GF-D8 (cell line): ENCODE data around the gene DYNC2H1.

ENCODE experiments used
- DNase-seq: peaks from one replicate; lab custom pipeline; 2025; lab: John Stamatoyannopoulos, UW

The DYNC2H1 gene, protein sequence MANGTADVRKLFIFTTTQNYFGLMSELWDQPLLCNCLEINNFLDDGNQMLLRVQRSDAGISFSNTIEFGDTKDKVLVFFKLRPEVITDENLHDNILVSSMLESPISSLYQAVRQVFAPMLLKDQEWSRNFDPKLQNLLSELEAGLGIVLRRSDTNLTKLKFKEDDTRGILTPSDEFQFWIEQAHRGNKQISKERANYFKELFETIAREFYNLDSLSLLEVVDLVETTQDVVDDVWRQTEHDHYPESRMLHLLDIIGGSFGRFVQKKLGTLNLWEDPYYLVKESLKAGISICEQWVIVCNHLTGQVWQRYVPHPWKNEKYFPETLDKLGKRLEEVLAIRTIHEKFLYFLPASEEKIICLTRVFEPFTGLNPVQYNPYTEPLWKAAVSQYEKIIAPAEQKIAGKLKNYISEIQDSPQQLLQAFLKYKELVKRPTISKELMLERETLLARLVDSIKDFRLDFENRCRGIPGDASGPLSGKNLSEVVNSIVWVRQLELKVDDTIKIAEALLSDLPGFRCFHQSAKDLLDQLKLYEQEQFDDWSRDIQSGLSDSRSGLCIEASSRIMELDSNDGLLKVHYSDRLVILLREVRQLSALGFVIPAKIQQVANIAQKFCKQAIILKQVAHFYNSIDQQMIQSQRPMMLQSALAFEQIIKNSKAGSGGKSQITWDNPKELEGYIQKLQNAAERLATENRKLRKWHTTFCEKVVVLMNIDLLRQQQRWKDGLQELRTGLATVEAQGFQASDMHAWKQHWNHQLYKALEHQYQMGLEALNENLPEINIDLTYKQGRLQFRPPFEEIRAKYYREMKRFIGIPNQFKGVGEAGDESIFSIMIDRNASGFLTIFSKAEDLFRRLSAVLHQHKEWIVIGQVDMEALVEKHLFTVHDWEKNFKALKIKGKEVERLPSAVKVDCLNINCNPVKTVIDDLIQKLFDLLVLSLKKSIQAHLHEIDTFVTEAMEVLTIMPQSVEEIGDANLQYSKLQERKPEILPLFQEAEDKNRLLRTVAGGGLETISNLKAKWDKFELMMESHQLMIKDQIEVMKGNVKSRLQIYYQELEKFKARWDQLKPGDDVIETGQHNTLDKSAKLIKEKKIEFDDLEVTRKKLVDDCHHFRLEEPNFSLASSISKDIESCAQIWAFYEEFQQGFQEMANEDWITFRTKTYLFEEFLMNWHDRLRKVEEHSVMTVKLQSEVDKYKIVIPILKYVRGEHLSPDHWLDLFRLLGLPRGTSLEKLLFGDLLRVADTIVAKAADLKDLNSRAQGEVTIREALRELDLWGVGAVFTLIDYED (N-terminal part only)

DNA sequence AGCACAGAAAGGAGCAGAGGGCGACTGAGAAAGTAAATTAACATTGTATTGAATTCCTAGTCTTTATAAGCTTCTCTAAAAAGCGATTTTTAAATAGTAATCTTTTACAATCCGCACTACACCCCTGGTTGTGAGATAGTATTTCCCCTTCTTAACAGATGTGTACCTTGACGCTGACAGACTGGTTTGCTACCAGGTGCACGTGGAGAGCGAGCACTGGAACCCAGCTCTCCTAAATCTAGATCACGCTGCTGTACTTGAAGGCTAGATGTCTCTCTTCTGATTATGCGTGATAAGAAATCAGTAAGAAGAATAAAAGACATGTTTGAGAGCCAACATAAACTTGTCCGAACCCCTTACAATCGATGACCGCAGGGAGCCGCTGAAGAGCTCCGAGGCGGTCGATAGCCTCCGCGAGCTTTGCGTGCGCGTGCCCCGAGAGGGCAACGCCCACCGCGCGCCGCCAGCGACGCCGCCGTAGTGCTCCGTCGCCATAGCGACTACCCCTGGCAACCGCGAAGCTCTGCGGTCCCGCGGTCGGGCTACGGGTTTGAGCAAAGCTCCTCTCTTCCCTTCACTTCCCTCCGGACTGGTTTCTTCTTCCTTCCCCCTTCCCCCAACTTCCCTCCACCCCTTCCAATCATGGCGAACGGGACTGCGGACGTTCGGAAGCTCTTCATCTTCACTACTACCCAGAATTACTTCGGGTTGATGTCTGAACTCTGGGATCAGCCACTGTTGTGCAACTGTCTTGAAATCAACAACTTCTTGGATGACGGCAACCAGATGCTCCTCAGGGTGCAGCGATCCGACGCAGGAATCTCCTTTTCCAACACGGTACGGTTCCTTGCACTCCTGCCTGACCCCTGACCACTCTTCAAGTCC is at the start of gene DYNC2H1:
Gene DYNC2H1 (plus strand): TSS at position 494 of the 885 bp plus-strand sequence. CDS start 149 bp downstream, at position 643.
- peak; percentile 100 for DNase-seq

- DNase-seq: no peak
These were observed 47.6 kb upstream of the DYNC2H1 start for GRCh38 chr11:103061656-103062055.

DNA sequence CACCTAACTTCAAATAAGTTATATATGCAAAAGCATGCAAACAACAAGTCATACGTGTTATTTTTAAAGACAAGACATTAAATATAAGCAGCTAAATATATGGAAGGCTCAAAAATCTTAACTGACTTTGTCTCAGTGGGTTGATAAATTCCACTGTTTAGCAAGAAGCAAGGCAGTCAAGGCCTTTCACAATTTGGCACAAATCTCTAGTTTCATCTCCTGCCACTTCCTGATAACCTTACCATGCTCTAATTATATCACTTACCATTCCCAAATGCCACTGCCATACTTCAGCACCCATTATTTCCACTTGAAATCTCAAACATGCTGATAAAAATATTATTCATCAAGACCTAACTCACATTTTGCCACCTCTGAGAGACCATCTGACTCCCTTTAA is 42.1 kb upstream of the DYNC2H1 start:
- DNase-seq: peak; percentile 96

GRCh38 chr11:103069367-103069766 is 39.9 kb upstream of the DYNC2H1 start:
- no peak for DNase-seq

- no peak for DNase-seq
These were observed 39.1 kb upstream of the DYNC2H1 start for GRCh38 chr11:103070142-103070541.

- no peak for DNase-seq
These were observed 38.2 kb upstream of the DYNC2H1 start for GRCh38 chr11:103071008-103071407.

DNA sequence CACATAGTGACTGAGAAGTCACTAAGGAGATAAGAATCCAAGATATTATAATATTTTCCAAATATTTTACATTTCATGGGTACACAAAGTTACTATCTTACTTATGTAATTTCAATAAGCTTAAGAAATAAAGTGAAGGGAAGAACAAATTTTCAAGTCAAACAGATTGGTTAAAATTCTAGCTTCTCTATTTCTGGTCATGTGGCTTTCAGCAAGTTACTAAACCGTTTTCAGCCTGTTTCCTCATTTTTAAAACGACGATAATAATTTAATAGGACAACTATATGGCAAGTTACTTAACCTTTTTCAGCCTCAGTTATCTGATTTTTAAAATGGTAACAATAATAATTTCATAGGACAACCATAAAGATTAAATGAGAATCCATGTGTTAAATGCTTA is 32.9 kb upstream of the DYNC2H1 start:
- DNase-seq: no peak

GRCh38 chr11:103077554-103077953 is 31.7 kb upstream of the DYNC2H1 start:
- DNase-seq: no peak

GRCh38 chr11:103078710-103079109 is 30.5 kb upstream of the DYNC2H1 start:
- no peak for DNase-seq

DNA sequence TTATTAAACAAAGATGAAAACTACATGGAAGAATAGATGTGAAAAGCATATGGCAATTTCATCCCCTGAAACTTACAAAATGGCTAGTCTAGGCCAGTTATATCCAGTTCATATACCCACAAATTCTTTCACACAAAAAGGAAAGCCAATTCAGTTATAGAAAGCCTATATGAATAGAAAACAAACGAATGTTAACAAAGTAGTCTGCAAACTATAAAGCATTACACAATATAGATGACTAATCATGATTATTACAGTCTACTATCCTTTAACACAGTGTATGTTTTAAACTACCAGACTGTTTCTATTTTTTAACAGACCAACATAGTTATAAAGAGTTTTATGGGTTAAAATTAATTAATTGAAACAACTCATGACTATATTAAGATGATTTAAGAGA is 29.4 kb upstream of the DYNC2H1 start:
- no peak for DNase-seq

DNA sequence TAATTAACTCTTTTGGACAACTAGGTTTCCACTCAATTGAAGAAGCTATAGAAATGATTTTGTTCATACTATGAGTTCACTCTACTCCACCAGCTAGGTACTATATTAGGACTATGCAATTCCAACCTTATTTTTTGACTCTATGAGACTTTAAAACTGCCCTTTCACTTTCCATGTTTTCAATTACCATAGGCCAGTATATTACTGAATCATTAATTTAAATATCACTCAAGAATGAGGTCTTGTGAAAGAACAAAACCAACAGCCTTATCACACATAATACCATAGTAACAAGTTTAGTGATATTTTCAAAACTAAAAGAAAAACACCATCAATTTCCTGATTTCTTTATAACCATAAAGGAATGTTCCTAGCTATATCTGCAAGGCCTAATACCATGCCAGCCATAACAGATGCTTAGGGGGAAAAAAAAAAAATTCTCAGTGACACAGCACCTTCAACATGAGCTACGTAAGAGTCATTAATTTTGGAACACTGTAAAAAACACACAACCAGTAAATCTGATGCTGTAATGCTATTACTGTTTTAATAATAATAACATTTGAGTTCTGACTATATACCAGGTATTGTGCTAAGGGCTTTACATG is 23.4 kb upstream of the DYNC2H1 start:
- no peak for DNase-seq

DNA sequence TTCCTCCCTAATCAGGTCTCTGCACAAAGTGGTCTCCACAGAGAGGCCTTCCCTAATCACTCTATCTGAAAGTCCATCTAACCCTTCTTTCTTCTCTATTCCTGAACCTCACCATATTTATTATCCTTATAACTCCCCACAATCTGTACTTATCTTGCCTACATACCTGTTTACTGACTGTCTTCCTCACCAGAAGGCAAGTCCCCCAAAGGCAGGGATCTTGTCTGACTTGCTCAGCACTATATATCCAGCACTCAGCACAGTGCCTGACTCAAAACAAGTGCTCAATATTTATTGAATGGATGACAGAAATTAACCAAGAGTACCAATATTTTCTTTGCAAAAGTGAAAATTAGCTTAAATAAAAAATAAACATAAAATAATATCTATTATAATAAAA is 22.8 kb upstream of the DYNC2H1 start:
- DNase-seq: no peak

DNA sequence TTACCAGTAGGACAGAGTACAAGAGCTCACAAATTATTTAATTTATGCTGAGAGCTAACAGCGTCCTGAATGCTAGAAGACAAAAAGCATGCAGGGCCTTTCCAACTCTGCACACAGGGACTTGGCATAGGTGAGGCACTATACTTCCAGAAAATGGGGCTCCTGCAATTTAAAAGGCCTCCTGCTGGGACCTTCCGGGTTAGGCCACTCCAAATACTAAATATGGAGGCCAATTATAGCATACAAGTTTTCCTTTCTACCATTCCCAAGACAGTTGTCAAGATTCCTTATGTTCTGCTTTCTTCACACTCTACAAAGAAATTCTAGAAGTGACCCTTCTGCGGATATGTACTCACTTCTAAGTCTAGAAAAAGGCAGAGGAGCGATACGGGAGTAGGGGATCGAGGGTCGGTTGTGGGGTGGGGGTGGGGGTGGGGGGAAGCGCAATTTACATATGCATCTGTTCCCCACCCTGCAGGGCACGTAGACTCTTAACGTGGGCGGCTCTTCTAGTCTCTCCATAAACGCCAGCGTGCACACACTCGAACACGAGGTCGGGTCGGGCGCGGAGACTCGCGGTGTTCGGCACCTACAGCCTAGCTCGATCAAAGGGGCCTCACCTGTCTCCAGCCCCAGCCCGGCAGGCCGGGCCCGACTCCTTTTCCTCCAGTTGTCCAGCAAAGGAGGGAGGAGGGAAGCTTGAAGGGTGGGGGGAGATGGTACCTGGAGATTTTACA is 18.0 kb upstream of the DYNC2H1 start:
- DNase-seq: peak; percentile 92

GRCh38 chr11:103091801-103092524 is 17.3 kb upstream of the DYNC2H1 start, which contains the start of gene DCUN1D5:
DCUN1D5 (minus strand) TSS chr11:103092160; CDS start chr11:103091872, 288 bp downstream.
- peak; percentile 99 for DNase-seq

- no peak for DNase-seq
These were observed 11.9 kb upstream of the DYNC2H1 start for GRCh38 chr11:103097279-103097678.

DNA sequence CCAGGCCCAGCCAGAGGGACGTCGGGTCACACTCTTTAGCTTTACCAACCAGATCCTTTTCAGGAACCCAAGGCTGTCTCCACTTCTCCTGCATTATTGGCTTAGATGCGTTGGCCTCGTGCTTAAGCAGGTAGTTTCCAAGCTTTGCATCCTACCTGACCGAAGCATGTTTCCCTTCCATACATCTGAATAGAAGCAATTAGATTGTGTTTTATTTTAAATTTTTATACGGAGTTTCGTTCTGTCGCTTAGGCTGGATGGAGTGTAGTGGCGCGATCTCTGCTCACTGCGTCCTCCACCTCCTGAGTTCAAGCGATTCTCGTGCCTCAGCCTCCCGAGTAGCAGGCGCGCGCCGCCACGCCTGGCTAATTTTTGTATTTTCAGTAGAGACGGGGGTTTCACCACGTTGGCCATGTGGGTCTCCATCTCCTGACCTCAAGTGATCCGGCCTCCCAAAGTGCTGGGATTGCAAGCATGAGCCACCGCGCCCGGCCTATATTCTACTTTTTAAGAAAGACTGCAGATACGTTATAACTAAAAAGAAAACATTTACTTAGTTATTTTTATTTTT is 677 bp downstream of the DYNC2H1 start:
- DNase-seq: peak; percentile 87

- peak; percentile 73 for DNase-seq
These were observed 1.2 kb downstream of the DYNC2H1 start for GRCh38 chr11:103110391-103110790.

GRCh38 chr11:103111400-103111799 is 2.2 kb downstream of the DYNC2H1 start:
- no peak for DNase-seq

DNA sequence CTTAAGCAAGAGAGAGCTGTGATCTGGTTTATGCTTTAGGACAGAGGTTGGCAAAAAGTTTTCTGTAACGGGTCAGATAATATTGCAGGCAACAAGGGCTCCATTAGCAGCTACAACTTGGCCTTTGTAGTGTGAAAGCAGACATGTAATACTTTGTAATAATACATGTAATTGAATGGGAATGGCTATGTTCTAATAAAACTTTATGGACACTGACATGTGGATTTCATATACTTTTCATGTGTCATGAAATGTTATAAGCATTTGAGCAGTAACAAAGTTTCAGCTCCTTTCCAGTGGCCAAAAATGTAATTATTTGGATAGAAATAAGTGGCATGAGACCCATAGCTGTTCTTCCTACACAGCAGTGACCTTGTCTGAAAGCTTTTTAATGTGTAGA is 3.1 kb downstream of the DYNC2H1 start:
- no peak for DNase-seq
